Liver (tissue), 9 donors: ENCODE results near the gene PSENEN. TPM values are rescaled to one million over a fixed set of nuclear protein-coding genes. Genes with fewer than 3 reads are reported as not detected.

Experiments used
- DNase-seq: peaks from one replicate; pipeline ENCODE4 v3.0.0-alpha.2; 2017; ENCODE audit warnings: low spot score
- H3K27ac ChIP-seq, 2 donors: one replicate each; pipeline ENCODE4 v1.7.0; 2013; ENCODE audit warnings: inconsistent platforms in 2 of 2, low read length in 2 of 2, control low read depth in 1 of 2, low read depth in 1 of 2, mild to moderate bottlenecking in 1 of 2
- H3K27me3 ChIP-seq, 4 donors: one replicate each; pipeline versions ENCODE4 v1.6.1 to v1.7.0; 2013; ENCODE audit warnings: low read length in 3 of 4, inconsistent platforms in 1 of 4, mild to moderate bottlenecking in 1 of 4, moderate library complexity in 1 of 4; ENCODE audit not compliant: control insufficient read depth in 4 of 4, insufficient read depth in 4 of 4
- H3K36me3 ChIP-seq, 4 donors: one replicate each; pipeline versions ENCODE4 v1.6.1 to v1.7.0; 2013; ENCODE audit warnings: low read length in 3 of 4, mild to moderate bottlenecking in 3 of 4, low read depth in 1 of 4, moderate library complexity in 1 of 4; ENCODE audit not compliant: control insufficient read depth in 4 of 4, insufficient read depth in 3 of 4
- H3K4me1 ChIP-seq, 4 donors: one replicate each; pipeline versions ENCODE4 v1.6.1 to v1.7.0; 2013; ENCODE audit warnings: low read length in 3 of 4, mild to moderate bottlenecking in 3 of 4, moderate library complexity in 1 of 4; ENCODE audit not compliant: control insufficient read depth in 4 of 4, insufficient read depth in 4 of 4
- H3K4me3 ChIP-seq, 3 donors: one replicate each; pipeline versions ENCODE4 v1.6.1 to v1.7.0; 2013; ENCODE audit warnings: low read length in 3 of 3, control low read depth in 1 of 3, low read depth in 1 of 3, mild to moderate bottlenecking in 1 of 3
- H3K9ac ChIP-seq, 2 donors: one replicate each; pipeline ENCODE4 v1.7.0; 2013; ENCODE audit warnings: low read length in 2 of 2, mild to moderate bottlenecking in 2 of 2, moderate library complexity in 2 of 2, control low read depth in 1 of 2, low read depth in 1 of 2
- H3K9me3 ChIP-seq, 4 donors: one replicate each; pipeline versions ENCODE4 v1.6.1 to v1.7.0; 2013; ENCODE audit warnings: low read length in 3 of 4; ENCODE audit not compliant: control insufficient read depth in 4 of 4
- ATF3 ChIP-seq: IDR thresholded peaks from 2 replicates; pipeline ENCODE4 v1.6.1; 2016; ENCODE audit warnings: antibody characterized with exemption
- CTCF ChIP-seq: fragments of 150-350 bp; IDR thresholded peaks from 2 replicates; pipeline ENCODE4 v1.5.1; 2017; ENCODE audit warnings: improper control_type of control experiment, low read depth, low read length; ENCODE audit not compliant: missing input control
- EGR1 ChIP-seq, 2 donors: IDR thresholded peaks; 2 replicates each; pipeline ENCODE4 v1.6.1; 2016 to 2018; ENCODE audit warnings: antibody characterized with exemption in 2 of 2, low read depth in 2 of 2
- FOXA1 ChIP-seq: IDR thresholded peaks from 2 replicates; pipeline ENCODE4 v1.6.1; 2016; ENCODE audit warnings: antibody characterized with exemption
- FOXA2 ChIP-seq: IDR thresholded peaks from 2 replicates; pipeline ENCODE4 v1.6.1; 2016; ENCODE audit warnings: antibody characterized with exemption
- GABPA ChIP-seq, 2 donors: IDR thresholded peaks in 1 of 2; conservative IDR thresholded peaks in 1 of 2; 2 replicates each; pipeline ENCODE4 v1.6.1; 2016; ENCODE audit warnings: antibody characterized with exemption in 2 of 2, mild to moderate bottlenecking in 1 of 2, moderate library complexity in 1 of 2
- HNF4A ChIP-seq, 2 donors: conservative IDR thresholded peaks; 2 replicates each; pipeline ENCODE4 v1.6.1; 2016; ENCODE audit warnings: antibody characterized with exemption in 2 of 2, mild to moderate bottlenecking in 2 of 2
- HNF4G ChIP-seq: IDR thresholded peaks from 2 replicates; pipeline ENCODE4 v1.6.1; 2016; ENCODE audit warnings: antibody characterized with exemption
- JUND ChIP-seq, 2 donors: IDR thresholded peaks; 2 replicates each; pipeline ENCODE4 v1.6.1; 2016; ENCODE audit warnings: antibody characterized with exemption in 2 of 2
- NR2F2 ChIP-seq: IDR thresholded peaks from 2 replicates; pipeline ENCODE4 v1.6.1; 2016; ENCODE audit warnings: antibody characterized with exemption
- RAD21 ChIP-seq, 2 donors: IDR thresholded peaks; 2 replicates each; pipeline ENCODE4 v1.6.1; 2016; ENCODE audit warnings: antibody characterized with exemption in 2 of 2, mild to moderate bottlenecking in 2 of 2
- REST ChIP-seq: IDR thresholded peaks from 2 replicates; pipeline ENCODE4 v1.6.1; 2016; ENCODE audit warnings: antibody characterized with exemption, mild to moderate bottlenecking
- RXRA ChIP-seq, 2 donors: IDR thresholded peaks; 2 replicates each; pipeline ENCODE4 v1.6.1; 2017 to 2018; ENCODE audit warnings: antibody characterized with exemption in 2 of 2, mild to moderate bottlenecking in 1 of 2
- SP1 ChIP-seq: IDR thresholded peaks from 2 replicates; pipeline ENCODE4 v1.6.1; 2018; ENCODE audit warnings: antibody characterized with exemption, mild to moderate bottlenecking
- TAF1 ChIP-seq: conservative IDR thresholded peaks from 2 replicates; pipeline ENCODE4 v1.6.1; 2016; ENCODE audit warnings: antibody characterized with exemption, mild to moderate bottlenecking
- YY1 ChIP-seq: IDR thresholded peaks from 2 replicates; pipeline ENCODE4 v1.6.1; 2016; ENCODE audit warnings: antibody characterized with exemption, mild to moderate bottlenecking
- ZBTB33 ChIP-seq: IDR thresholded peaks from 2 replicates; pipeline ENCODE4 v1.6.1; 2016; ENCODE audit warnings: antibody characterized with exemption
- WGBS: extraction: QIAGEN DNeasy Blood & Tissue Kit; methylation state at CpG from one replicate; pipeline ENCODE4 v1.1.7; 2013; 5-methylcytosine and 5-hydroxymethylcytosine counted together
- polyA plus RNA-seq, 2 donors: library from polyadenylated mRNA; stranded (reverse) in 1 of 2; unstranded in 1 of 2; fragments of 200-250 nt in 1 of 2; fragments of >200 nt in 1 of 2; fragmentation: Nextera tagmentation in 1 of 2; extraction: Ambion mirVana in 1 of 2; gene quantifications; one replicate each; pipeline versions ENCODE4 v1.2.1 to v1.2.3, GENCODE V29; 2013 to 2015
- total RNA-seq, 2 donors: library from RNA; depleted of rRNA; stranded (reverse); fragments of >200 nt; gene quantifications; one replicate each; pipeline ENCODE4 v1.2.3, GENCODE V29; 2014
- TF ChIP-seq, protein P1 (sequence below): IDR thresholded peaks from 2 replicates; pipeline ENCODE4 v1.6.1; 2016; ENCODE audit warnings: antibody characterized with exemption
- donor health status: healthy.
- donor health status: healthy.
- donor health status: healthy.
- donor health status: healthy.
- donor health status: healthy.

Gene PSENEN
- total and polyA plus RNA-seq, 4 donors: 7.4 to 58.1 (median 20.7) TPM

GRCh38 chr19:35760711-35761349 is 15.4 kb downstream of the PSENEN start:
- Histone ChIP-seq H3K9ac (no peak overlapping the region), H3K36me3 (peaks cover 4 to 8% (median 5%) of the 10 kb centered on the region in 4 donors), H3K4me3 (no peak overlapping the region), H3K27me3 (no peaks in the 10 kb centered on the region), H3K27ac (no peak overlapping the region), H3K9me3 (no peaks in the 10 kb centered on the region), H3K4me1 (peaks cover 14 to 18% (median 17%) of the 10 kb centered on the region in 4 donors)
- DNase-seq: no peak
- peak in 1 of 2 donors; percentile 9 for TF ChIP-seq GABPA (IDR thresholded peaks at IDR 0.05 in 1 of 2, conservative IDR thresholded peaks at IDR 0.05 in 1 of 2)
- TF ChIP-seq NR2F2: no peak
- no peak for TF ChIP-seq FOXA1
- TF ChIP-seq RAD21 (IDR thresholded peaks at IDR 0.05): peak; percentile 22 to 25
- TF ChIP-seq HNF4A (conservative IDR thresholded peaks at IDR 0.05): peak; percentile 39 to 66
- peak in 1 of 2 donors; percentile 57 for TF ChIP-seq JUND (IDR thresholded peaks at IDR 0.05)
- TF ChIP-seq, protein P1, sequence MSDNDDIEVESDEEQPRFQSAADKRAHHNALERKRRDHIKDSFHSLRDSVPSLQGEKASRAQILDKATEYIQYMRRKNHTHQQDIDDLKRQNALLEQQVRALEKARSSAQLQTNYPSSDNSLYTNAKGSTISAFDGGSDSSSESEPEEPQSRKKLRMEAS: no peak
- peak; percentile 97 for TF ChIP-seq RXRA (IDR thresholded peaks at IDR 0.05)
- peak; percentile 76 for TF ChIP-seq YY1
- TF ChIP-seq EGR1 (IDR thresholded peaks at IDR 0.05; ENCODE audit: low read depth in 2 of 2): no peak
- TF ChIP-seq TAF1: no peak
- no peak for TF ChIP-seq CTCF
- TF ChIP-seq HNF4G: no peak
- TF ChIP-seq SP1: peak; percentile 57
- peak; percentile 55 for TF ChIP-seq ZBTB33
- no peak for TF ChIP-seq ATF3
- peak; percentile 17 for TF ChIP-seq FOXA2
- TF ChIP-seq REST: no peak
- 53% methylated on average over 4 of the region's 4 CpGs for WGBS
